ENCODE results near the gene CASP6. TPM values are rescaled to one million over a fixed set of nuclear protein-coding genes. Genes with fewer than 3 reads are reported as not detected.

Gene CASP6
- polyA plus RNA-seq, 1 donor: 13.9 TPM

- no peak for DNase-seq (ENCODE audit: low read depth)
Observed at GRCh38 chr4:109672169-109672930, 30.9 kb downstream of the CASP6 start.

- no peak for DNase-seq (ENCODE audit: low read depth)
Observed at GRCh38 chr4:109671350-109671749, 31.9 kb downstream of the CASP6 start.

GRCh38 chr4:109665783-109666485 lies 37.3 kb downstream of the CASP6 start:
- DNase-seq (ENCODE audit: low read depth): no peak

- no peak for DNase-seq (ENCODE audit: low read depth)
Observed at GRCh38 chr4:109662771-109663170, 40.5 kb downstream of the CASP6 start.

- DNase-seq (ENCODE audit: low read depth): no peak
Observed at GRCh38 chr4:109662116-109662515, 41.1 kb downstream of the CASP6 start.

- no peak for DNase-seq (ENCODE audit: low read depth)
Observed at GRCh38 chr4:109658871-109659410, 44.3 kb downstream of the CASP6 start.

- DNase-seq (ENCODE audit: low read depth): no peak
Observed at GRCh38 chr4:109657854-109658418, 45.3 kb downstream of the CASP6 start.

GRCh38 chr4:109655396-109655795 lies 47.8 kb downstream of the CASP6 start:
- no peak for DNase-seq (ENCODE audit: low read depth)

- no peak for DNase-seq (ENCODE audit: low read depth)
Observed at GRCh38 chr4:109649872-109650271, 53.4 kb downstream of the CASP6 start.

GRCh38 chr4:109648997-109649575 lies 54.2 kb downstream of the CASP6 start:
- DNase-seq (ENCODE audit: low read depth): no peak

- DNase-seq (ENCODE audit: low read depth): no peak
Observed at GRCh38 chr4:109648266-109648996, 54.8 kb downstream of the CASP6 start.

- no peak for DNase-seq (ENCODE audit: low read depth)
Observed at GRCh38 chr4:109645874-109646710, 57.2 kb downstream of the CASP6 start.

GRCh38 chr4:109640644-109641043 lies 62.6 kb downstream of the CASP6 start:
- DNase-seq (ENCODE audit: low read depth): no peak

Other genes starting within 250 kb of the CASP6 start
- 10.6 TPM for gene MCUB, start 143.2 kb downstream of the CASP6 start, polyA plus RNA-seq (ENCODE audit: insufficient read length)
- gene PLA2G12A, start 26.6 kb upstream of the CASP6 start, polyA plus RNA-seq (ENCODE audit: insufficient read length): 17.5 TPM
- 6.5 TPM for gene CFI, start 98.6 kb upstream of the CASP6 start, polyA plus RNA-seq (ENCODE audit: insufficient read length)
- gene GAR1, start 112.3 kb upstream of the CASP6 start, polyA plus RNA-seq (ENCODE audit: insufficient read length): 28.1 TPM
- 0.28 TPM for gene RRH, start 124.5 kb upstream of the CASP6 start, polyA plus RNA-seq (ENCODE audit: insufficient read length)
- 0.20 TPM for gene LRIT3, start 144.7 kb upstream of the CASP6 start, polyA plus RNA-seq (ENCODE audit: insufficient read length)
- gene EGF, start 209.4 kb upstream of the CASP6 start, polyA plus RNA-seq (ENCODE audit: insufficient read length): 10.3 TPM